K562 (cell line): ENCODE measurements around the gene EMX1. TPM values are rescaled to one million over a fixed set of nuclear protein-coding genes. Genes with fewer than 3 reads are reported as not detected.

Experiments
- C11orf30 ChIP-seq: fragments of 450-650 bp; IDR thresholded peaks from 2 replicates; pipeline ENCODE4 v1.6.1; 2016; ENCODE audit warnings: low read depth, mild to moderate bottlenecking
- CBX8 ChIP-seq: fragments of 200-600 bp; sonication (generic); IDR thresholded peaks from 2 replicates; pipeline ENCODE4 v1.6.1; 2012; ENCODE audit warnings: borderline replicate concordance, mixed run types, low read depth, mild to moderate bottlenecking, moderate library complexity, mixed read lengths, low read length, control low read depth, inconsistent platforms; ENCODE audit not compliant: poor library complexity, severe bottlenecking; ENCODE audit errors: extremely low read depth
- CSDE1 ChIP-seq, 2 experiments: fragments of 450-650 bp; IDR thresholded peaks; 2 replicates each; pipeline ENCODE4 v1.6.1; 2016; ENCODE audit warnings: mild to moderate bottlenecking in 1 of 2
- E2F3 ChIP-seq: fragments of 250-450 bp; sonication (Bioruptor Pico); IDR thresholded peaks from 2 replicates; pipeline ENCODE4 v1.4.0; 2020; ENCODE audit warnings: mild to moderate bottlenecking
- ELF2 ChIP-seq: fragments of 250-450 bp; sonication (Bioruptor Pico); IDR thresholded peaks from 2 replicates; pipeline ENCODE4 v1.5.0; 2021; ENCODE audit warnings: mild to moderate bottlenecking
- EP400 ChIP-seq: fragments of 450-650 bp; IDR thresholded peaks from 2 replicates; pipeline ENCODE4 v1.6.1; 2017; ENCODE audit warnings: antibody characterized with exemption, mild to moderate bottlenecking, moderate library complexity
- L3MBTL2 ChIP-seq: fragments of 450-650 bp; IDR thresholded peaks from 2 replicates; pipeline ENCODE4 v1.6.1; 2016; ENCODE audit warnings: mild to moderate bottlenecking, moderate library complexity
- MEIS2 ChIP-seq: fragments of 450-650 bp; IDR thresholded peaks from 2 replicates; pipeline ENCODE4 v1.6.1; 2014; ENCODE audit warnings: mild to moderate bottlenecking; ENCODE audit not compliant: partially characterized antibody
- TARDBP ChIP-seq: fragments of 450-650 bp; IDR thresholded peaks from 2 replicates; pipeline ENCODE4 v1.6.1; 2016
- THAP12 ChIP-seq: fragments of 250-450 bp; sonication (Bioruptor Pico); IDR thresholded peaks from 2 replicates; pipeline ENCODE4 v1.9.0; 2021; ENCODE audit warnings: mild to moderate bottlenecking, inconsistent platforms
- THRB ChIP-seq: fragments of 450-650 bp; formaldehyde crosslinking; conservative IDR thresholded peaks from 2 replicates; pipeline ENCODE4 v1.4.0; 2022; ENCODE audit warnings: mild to moderate bottlenecking, missing genetic modification characterization
- ZNF318 ChIP-seq, 2 experiments: fragments of 450-650 bp; IDR thresholded peaks; 2 replicates each; pipeline ENCODE4 v1.6.1; 2016; ENCODE audit warnings: mild to moderate bottlenecking in 2 of 2, borderline replicate concordance in 1 of 2, low read depth in 1 of 2, moderate library complexity in 1 of 2
- ZNF699 ChIP-seq: fragments of 250-450 bp; sonication (Bioruptor Pico); IDR thresholded peaks from 2 replicates; pipeline ENCODE4 v1.8.0; 2021; ENCODE audit warnings: mild to moderate bottlenecking, moderate library complexity; ENCODE audit not compliant: insufficient replicate concordance
- ZNF785 ChIP-seq: fragments of 250-450 bp; sonication (Bioruptor Pico); IDR thresholded peaks from 2 replicates; pipeline ENCODE4 v1.4.0; 2020; ENCODE audit warnings: mild to moderate bottlenecking
- polyA plus RNA-seq, 8 experiments: library from polyadenylated mRNA; depleted of rRNA in 4 of 8; stranded (reverse) in 5 of 8; unstranded in 3 of 8; fragments of >200 nt; fragmentation: Nextera tagmentation in 2 of 8; fragmentation: Illumina TruSeq in 1 of 8; extraction: Ambion mirVana in 2 of 8; extraction: Trizol in 1 of 8; gene quantifications; 2 replicates each; pipeline versions ENCODE4 v1.2.1 to v1.2.3, GENCODE V29; 2011 to 2014; ENCODE audit warnings: inconsistent platforms in 1 of 8, missing spikeins in 1 of 8
- total RNA-seq, 7 experiments: library from RNA; depleted of rRNA in 6 of 7; stranded (reverse); fragments of >200 nt in 6 of 7; fragmentation: Illumina TruSeq in 2 of 7; extraction: Trizol in 2 of 7; gene quantifications; 2 replicates each; pipeline versions ENCODE4 v1.2.1 to v1.2.3, GENCODE V29; 2011 to 2021; ENCODE audit warnings: low replicate concordance in 1 of 7

EMX1 gene
- total and polyA plus RNA-seq, 9 of the 15 experiments (the other 6 are each of a cell fraction or from before 2014, with no cell fraction given) = 0.10 to 0.32 (median 0.21) TPM; not detected in 6

GRCh38 chr2:72919414-72920317, 2.3 kb downstream of the EMX1 start (continued):
- no peak for TF ChIP-seq ZNF318 (IDR thresholded peaks at IDR 0.05; ENCODE audit: borderline replicate concordance in 1 of 2, low read depth in 1 of 2)
- no peak for TF ChIP-seq ELF2 (CRISPR knock-in tag)
- no peak for TF ChIP-seq ZNF699 (CRISPR knock-in tag)
- no peak for TF ChIP-seq ZNF785 (CRISPR knock-in tag)
- no peak for TF ChIP-seq CSDE1 (IDR thresholded peaks at IDR 0.05)
- 0 out of 2 replicates have a peak, but pooled peaks have one; percentile 32 for TF ChIP-seq C11orf30
- no peak for TF ChIP-seq E2F3 (CRISPR knock-in tag)
- peak; percentile 91 for TF ChIP-seq CBX8
- no peak for TF ChIP-seq EP400
- TF ChIP-seq MEIS2 = no peak
- no peak for TF ChIP-seq THRB (CRISPR knock-in tag)
- TF ChIP-seq THAP12 (CRISPR knock-in tag) = no peak
- no peak for TF ChIP-seq L3MBTL2
- TF ChIP-seq TARDBP = no peak
